GM23248 (cell line): Measurements from ENCODE around the gene ELOVL5. TPM values are rescaled to one million over a fixed set of nuclear protein-coding genes. Genes with fewer than 3 reads are reported as not detected.

Source experiments
- DNase-seq: peaks from one replicate; pipeline ENCODE4 v3.0.0-alpha.2; 2015
- H2AFZ ChIP-seq: fragments of 200-600 bp; sonication (generic); 2 replicates; pipeline ENCODE4 v1.6.1; 2016; ENCODE audit warnings: antibody characterized with exemption
- H3F3A ChIP-seq: fragments of 200-600 bp; sonication (generic); 2 replicates; pipeline ENCODE4 v1.6.1; 2016; ENCODE audit warnings: mild to moderate bottlenecking, antibody characterized with exemption, mixed run types; ENCODE audit not compliant: insufficient read depth
- H3K27ac ChIP-seq: fragments of 200-600 bp; sonication (generic); 2 replicates; pipeline ENCODE4 v1.5.1; 2016; ENCODE audit warnings: mild to moderate bottlenecking
- H3K27me3 ChIP-seq: fragments of 200-600 bp; sonication (generic); replicated peaks from 2 replicates; pipeline ENCODE4 v1.6.1; 2016; ENCODE audit warnings: mild to moderate bottlenecking; ENCODE audit not compliant: insufficient read depth
- H3K36me3 ChIP-seq: fragments of 200-600 bp; sonication (generic); 2 replicates; pipeline ENCODE4 v1.6.1; 2016; ENCODE audit warnings: low read depth, mild to moderate bottlenecking
- H3K4me1 ChIP-seq: fragments of 200-600 bp; sonication (generic); 2 replicates; pipeline ENCODE4 v1.6.1; 2016; ENCODE audit warnings: mild to moderate bottlenecking; ENCODE audit not compliant: insufficient read depth
- H3K4me2 ChIP-seq: fragments of 200-600 bp; sonication (generic); one replicate; pipeline ENCODE4 v1.6.1; 2016; ENCODE audit warnings: mild to moderate bottlenecking; ENCODE audit not compliant: unreplicated experiment
- H3K4me3 ChIP-seq: fragments of 200-600 bp; sonication (generic); 2 replicates; pipeline ENCODE4 v1.5.1; 2016; ENCODE audit warnings: mild to moderate bottlenecking
- H3K79me2 ChIP-seq: fragments of 200-600 bp; sonication (generic); 2 replicates; pipeline ENCODE4 v1.6.1; 2016; ENCODE audit warnings: mild to moderate bottlenecking; ENCODE audit not compliant: insufficient read depth
- H3K9ac ChIP-seq: fragments of 200-600 bp; sonication (generic); 2 replicates; pipeline ENCODE4 v1.6.1; 2016; ENCODE audit warnings: mild to moderate bottlenecking
- H3K9me2 ChIP-seq: fragments of 200-600 bp; sonication (generic); 2 replicates; pipeline ENCODE4 v1.6.1; 2016; ENCODE audit warnings: mixed run types, mild to moderate bottlenecking, moderate library complexity; ENCODE audit not compliant: insufficient read depth
- H3K9me3 ChIP-seq: fragments of 200-600 bp; sonication (generic); one replicate; pipeline ENCODE4 v1.6.1; 2017; ENCODE audit warnings: low read depth
- H4K20me1 ChIP-seq: fragments of 200-600 bp; sonication (generic); 2 replicates; pipeline ENCODE4 v1.6.0; 2016; ENCODE audit not compliant: insufficient read depth
- EZH2 ChIP-seq: fragments of 200-600 bp; sonication (generic); IDR thresholded peaks from 2 replicates; pipeline ENCODE4 v1.6.1; 2018; ENCODE audit warnings: antibody characterized with exemption, mild to moderate bottlenecking; ENCODE audit not compliant: insufficient read depth, poor library complexity, severe bottlenecking
- EZH2phosphoT487 ChIP-seq: fragments of 200-600 bp; sonication (generic); IDR thresholded peaks from 2 replicates; pipeline ENCODE4 v1.6.1; 2018; ENCODE audit warnings: antibody characterized with exemption, moderate library complexity, mild to moderate bottlenecking, low read depth; ENCODE audit not compliant: insufficient read depth
- WGBS, 2 experiments: methylation state at CpG; one replicate each; pipeline ENCODE4 v1.1.6; 2015 to 2017; ENCODE audit warnings: low lambda C conversion rate in 2 of 2, low coverage in 1 of 2; ENCODE audit errors: missing lambda C conversion rate in 2 of 2; 5-methylcytosine and 5-hydroxymethylcytosine counted together
- in situ Hi-C: fragments of 300-500 bp; cut with MboI; formaldehyde crosslinking; loops from 2 replicates; pipeline ENCODE4 v1.15.0; 2020
- polyA plus RNA-seq: library from polyadenylated mRNA; unstranded; fragments of >200 nt; fragmentation: Nextera tagmentation; extraction: Ambion mirVana; gene quantifications from 2 replicates; pipeline ENCODE4 v1.2.1, GENCODE V29; 2016
- total RNA-seq: library from RNA; depleted of rRNA; stranded (reverse); fragments of >200 nt; shearing (Covaris generic); gene quantifications from 2 replicates; pipeline ENCODE4 v1.2.3, GENCODE V29; 2014

Gene ELOVL5
- total and polyA plus RNA-seq, 2 experiments from 2014 or later: 70.8 to 87.3 TPM

DNA sequence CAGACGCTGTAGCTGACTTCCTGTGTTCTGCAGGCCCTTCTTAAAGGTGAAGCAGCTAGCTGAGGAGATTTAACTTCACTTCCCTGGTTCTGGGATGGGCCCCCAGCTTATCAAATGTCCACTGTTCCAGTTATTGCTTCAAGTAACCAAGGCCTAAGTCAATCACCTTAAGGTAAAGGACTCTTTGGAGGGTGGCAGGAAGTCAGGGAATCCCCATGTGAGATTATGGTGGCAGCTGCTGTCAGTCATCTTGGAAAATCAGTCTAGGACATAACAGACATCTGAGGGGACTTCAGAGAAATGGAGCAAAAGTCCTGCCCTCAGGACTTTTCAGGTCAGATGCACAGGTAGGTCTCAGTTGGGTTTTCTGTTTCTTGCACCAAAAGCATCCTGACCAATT lies 3.8 kb downstream of the ELOVL5 start:
- Histone ChIP-seq H3F3A (peaks cover 6% of the 10 kb centered on the region; the same call in 1 of the 2 replicates), H3K27ac (no peak overlapping the region), H3K36me3 (no peaks in the 10 kb centered on the region), H2AFZ (no peak overlapping the region), H3K4me1 (no peaks in the 10 kb centered on the region), H3K4me2 (no peak overlapping the region), H3K4me3 (no peak overlapping the region), H3K27me3 (no peaks in the 10 kb centered on the region), H3K79me2 (peaks cover 81% of the 10 kb centered on the region), H3K9me3 (no peaks in the 10 kb centered on the region), H3K9me2 (no peaks in the 10 kb centered on the region), H4K20me1 (no peaks in the 10 kb centered on the region), H3K9ac (no peak overlapping the region)
- TF ChIP-seq EZH2phosphoT487 (no peak), EZH2 (no peak)
- in situ Hi-C loops: no loop called here
- no peak for DNase-seq
- 100% methylated on average over 1 of the region's 1 CpG for WGBS, 2 experiments

DNA sequence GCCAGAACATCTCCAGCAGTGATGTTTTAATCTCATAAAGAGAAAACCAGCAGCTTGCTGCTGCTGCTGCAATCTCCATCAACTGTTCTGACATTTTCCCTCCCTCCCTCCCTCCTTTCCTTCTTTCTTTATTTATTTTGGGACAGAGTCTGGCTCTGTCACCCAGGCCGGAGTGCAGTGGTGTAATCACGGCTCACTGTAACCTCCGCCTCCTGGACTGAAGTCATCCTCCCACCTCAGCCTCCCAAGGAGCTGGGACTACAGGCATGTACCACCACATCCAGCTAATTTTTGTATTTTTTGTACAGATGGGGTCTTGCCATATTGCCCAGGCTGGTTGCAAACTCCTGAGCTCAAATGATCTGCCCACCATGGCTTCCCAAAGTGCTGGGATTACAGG lies 5.7 kb downstream of the ELOVL5 start:
- in situ Hi-C loops: no loop called here
- H3F3A ChIP-seq: no peaks in the 10 kb centered on the region
- no peak for TF ChIP-seq EZH2phosphoT487
- TF ChIP-seq EZH2: no peak
- H3K9ac ChIP-seq: no peak overlapping the region
- no peak overlapping the region for H2AFZ ChIP-seq
- H3K9me2 ChIP-seq: no peaks in the 10 kb centered on the region
- H3K4me3 ChIP-seq: no peak overlapping the region
- no peaks in the 10 kb centered on the region for H4K20me1 ChIP-seq
- no peak for DNase-seq
- no peaks in the 10 kb centered on the region for H3K36me3 ChIP-seq
- no peaks in the 10 kb centered on the region for H3K4me1 ChIP-seq
- no peak overlapping the region for H3K4me2 ChIP-seq
- H3K27ac ChIP-seq: no peak overlapping the region
- H3K9me3 ChIP-seq: no peaks in the 10 kb centered on the region
- H3K79me2 ChIP-seq: peaks cover 99% of the 10 kb centered on the region
- 83 to 84% methylated on average over 3 of the region's 3 CpGs for WGBS, 2 experiments
- H3K27me3 ChIP-seq: no peaks in the 10 kb centered on the region

DNA sequence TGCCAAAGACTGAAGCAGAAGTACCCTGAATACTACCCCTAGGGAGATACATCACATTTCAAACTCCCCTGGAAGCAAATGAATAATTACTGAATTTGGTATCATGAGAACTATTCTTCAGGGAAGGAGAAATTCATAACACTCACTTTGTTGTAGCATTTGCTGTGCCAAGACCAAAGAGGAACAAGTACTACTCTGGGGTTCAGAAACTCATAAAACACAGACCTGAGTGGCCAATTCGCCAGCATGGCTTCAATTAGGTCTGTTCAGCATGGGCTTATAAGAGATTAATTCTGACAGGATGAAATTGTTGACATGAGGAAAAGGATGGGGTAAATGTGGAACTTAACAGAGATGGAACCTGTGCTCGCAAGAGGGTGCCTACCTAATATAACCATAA lies 6.5 kb downstream of the ELOVL5 start:
- Histone ChIP-seq H4K20me1 (no peaks in the 10 kb centered on the region), H3K79me2 (peaks cover 100% of the 10 kb centered on the region), H3K27me3 (no peaks in the 10 kb centered on the region), H2AFZ (no peak overlapping the region), H3K36me3 (no peaks in the 10 kb centered on the region), H3K9ac (no peak overlapping the region), H3K27ac (no peak overlapping the region), H3K4me3 (no peak overlapping the region), H3K4me1 (no peaks in the 10 kb centered on the region), H3F3A (no peaks in the 10 kb centered on the region), H3K9me3 (no peaks in the 10 kb centered on the region), H3K9me2 (no peaks in the 10 kb centered on the region), H3K4me2 (no peak overlapping the region)
- WGBS, 2 experiments: 76 to 78% methylated on average over 2 of the region's 2 CpGs
- no peak for TF ChIP-seq EZH2
- no peak for TF ChIP-seq EZH2phosphoT487
- DNase-seq: no peak
- in situ Hi-C loops: no loop called here

DNA sequence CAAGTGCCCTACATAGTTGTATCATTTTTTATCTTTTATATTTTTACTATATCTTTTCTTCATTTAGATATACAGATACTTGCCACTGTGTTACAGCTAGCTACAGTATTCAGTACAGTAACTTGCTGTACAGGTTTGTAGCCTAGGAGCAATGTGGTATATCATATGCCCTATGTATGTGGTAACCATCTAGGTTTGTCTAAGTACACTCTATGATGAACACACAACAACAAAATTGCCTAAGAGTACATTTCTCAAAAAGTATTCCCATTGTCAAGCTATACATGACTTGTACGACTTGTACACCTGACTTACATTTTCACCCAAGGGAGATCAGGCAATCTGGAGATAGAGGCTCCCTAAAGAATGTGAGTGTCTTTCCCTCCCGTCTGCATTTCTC lies 8.2 kb downstream of the ELOVL5 start:
- Histone ChIP-seq H3K27ac (no peak overlapping the region), H3K9me2 (no peaks in the 10 kb centered on the region), H3K4me3 (no peak overlapping the region), H3K4me2 (no peak overlapping the region), H4K20me1 (no peaks in the 10 kb centered on the region; the same call in 1 of the 2 replicates), H2AFZ (no peak overlapping the region), H3K27me3 (no peaks in the 10 kb centered on the region), H3K4me1 (no peaks in the 10 kb centered on the region), H3F3A (no peaks in the 10 kb centered on the region), H3K9ac (no peak overlapping the region), H3K79me2 (peaks cover 100% of the 10 kb centered on the region), H3K9me3 (no peaks in the 10 kb centered on the region), H3K36me3 (no peaks in the 10 kb centered on the region)
- no peak for DNase-seq
- WGBS, 2 experiments: 86 to 87% methylated on average over 2 of the region's 2 CpGs
- in situ Hi-C loops: no loop called here
- no peak for TF ChIP-seq EZH2phosphoT487
- TF ChIP-seq EZH2: no peak

DNA sequence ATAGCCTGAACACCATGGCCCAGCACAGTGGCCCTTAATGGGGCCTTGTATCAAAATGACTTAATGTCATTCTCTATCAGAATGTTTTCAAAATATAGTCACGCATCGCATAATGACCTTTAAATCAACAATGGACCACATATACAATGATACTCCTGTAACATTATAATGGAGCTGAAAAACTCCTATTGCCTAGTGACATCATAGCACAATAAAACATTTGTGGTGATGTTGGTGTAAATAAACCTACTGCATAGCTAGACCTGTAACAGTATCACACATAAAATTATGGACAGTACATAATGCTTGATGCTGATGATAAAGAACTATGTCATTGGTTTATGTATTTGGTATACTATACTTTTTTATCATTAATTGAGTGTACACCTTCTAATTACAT lies 9.3 kb downstream of the ELOVL5 start:
- 99 to 100% methylated on average over 2 of the region's 2 CpGs for WGBS, 2 experiments
- TF ChIP-seq EZH2phosphoT487 (no peak), EZH2 (no peak)
- H3K4me1 ChIP-seq: no peaks in the 10 kb centered on the region
- in situ Hi-C loops: no loop called here
- no peak overlapping the region for H2AFZ ChIP-seq
- no peak overlapping the region for H3K9ac ChIP-seq
- no peaks in the 10 kb centered on the region for H3K36me3 ChIP-seq
- H3K4me2 ChIP-seq: no peak overlapping the region
- H3K9me2 ChIP-seq: no peaks in the 10 kb centered on the region
- H3K4me3 ChIP-seq: no peak overlapping the region
- peaks cover 100% of the 10 kb centered on the region for H3K79me2 ChIP-seq
- no peak overlapping the region for H3K27ac ChIP-seq
- no peaks in the 10 kb centered on the region; the same call in 1 of the 2 replicates for H4K20me1 ChIP-seq
- DNase-seq: no peak
- no peaks in the 10 kb centered on the region for H3F3A ChIP-seq
- no peaks in the 10 kb centered on the region for H3K9me3 ChIP-seq
- H3K27me3 ChIP-seq: no peaks in the 10 kb centered on the region
